Vagina (tissue), 2 donors: ENCODE measurements around the gene ATP13A2.

ENCODE experiments used
- CTCF ChIP-seq, 3 experiments: fragments of 450-650 bp in 2 of 3; fragments of 200-600 bp in 1 of 3; sonication (generic) in 1 of 3; IDR thresholded peaks; one replicate each; pipeline ENCODE4 v1.5.1; 2017 to 2019; ENCODE audit warnings: antibody characterized with exemption in 3 of 3, mild to moderate bottlenecking in 2 of 3, moderate library complexity in 2 of 3
- POLR2A ChIP-seq, 2 donors: fragments of 450-650 bp; IDR thresholded peaks; one replicate each; pipeline ENCODE4 v1.6.1; 2017; ENCODE audit warnings: antibody characterized with exemption in 2 of 2, mild to moderate bottlenecking in 2 of 2, moderate library complexity in 2 of 2
- POLR2AphosphoS5 ChIP-seq, 2 donors: sonication (generic); formaldehyde crosslinking; IDR thresholded peaks; one replicate each; pipeline ENCODE4 v1.9.0; 2017; ENCODE audit warnings: antibody characterized with exemption in 2 of 2, mild to moderate bottlenecking in 2 of 2, low read depth in 1 of 2; ENCODE audit not compliant: insufficient read depth in 1 of 2

GRCh38 chr1:16973215-16973614 lies 38.5 kb downstream of the ATP13A2 start:
- TF ChIP-seq CTCF (IDR thresholded peaks at IDR 0.05) (no peak), POLR2A (IDR thresholded peaks at IDR 0.05) (no peak), POLR2AphosphoS5 (IDR thresholded peaks at IDR 0.05; ENCODE audit: insufficient read depth in 1 of 2, low read depth in 1 of 2) (no peak)
